ENCODE data around the gene CRELD2.

The CRELD2 gene

GRCh38 chr22:49889071-49889470 lies 29.4 kb upstream of the CRELD2 start:
- no peak for TF ChIP-seq CTCF (IDR thresholded peaks at IDR 0.05)
- no peak overlapping the region for H3K27ac ChIP-seq
- H3K4me3 ChIP-seq = no peak overlapping the region
- DNase-seq (ENCODE audit: low spot score) = no peak

- Histone ChIP-seq H3K4me3 (no peak overlapping the region), H3K27ac (no peak overlapping the region)
- TF ChIP-seq CTCF (IDR thresholded peaks at IDR 0.05) = no peak
- no peak for DNase-seq (ENCODE audit: low spot score)
These were observed 26.1 kb upstream of the CRELD2 start for GRCh38 chr22:49892226-49892899.

DNA sequence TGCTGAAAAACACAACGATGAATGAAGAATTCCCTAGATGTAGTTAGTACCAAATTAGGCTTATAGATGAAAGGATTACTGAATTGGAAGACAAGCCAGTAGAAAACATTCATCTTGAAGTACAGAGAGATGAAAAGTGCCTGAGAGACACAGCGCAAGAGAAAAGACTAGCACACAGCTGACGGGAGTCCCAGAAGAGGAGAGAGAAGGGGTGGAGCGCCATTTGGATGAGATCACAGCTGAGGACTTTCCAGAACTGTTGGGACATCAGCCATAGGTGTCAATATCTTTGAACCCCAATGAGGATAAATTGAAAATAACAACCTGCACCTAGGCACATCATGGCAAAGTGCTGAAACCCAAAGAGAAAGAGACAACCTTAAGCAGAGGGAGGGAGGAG lies 25.4 kb upstream of the CRELD2 start:
- Histone ChIP-seq H3K4me3 (no peak overlapping the region), H3K27ac (no peak overlapping the region)
- TF ChIP-seq CTCF (IDR thresholded peaks at IDR 0.05) = no peak
- DNase-seq (ENCODE audit: low spot score) = no peak

DNA sequence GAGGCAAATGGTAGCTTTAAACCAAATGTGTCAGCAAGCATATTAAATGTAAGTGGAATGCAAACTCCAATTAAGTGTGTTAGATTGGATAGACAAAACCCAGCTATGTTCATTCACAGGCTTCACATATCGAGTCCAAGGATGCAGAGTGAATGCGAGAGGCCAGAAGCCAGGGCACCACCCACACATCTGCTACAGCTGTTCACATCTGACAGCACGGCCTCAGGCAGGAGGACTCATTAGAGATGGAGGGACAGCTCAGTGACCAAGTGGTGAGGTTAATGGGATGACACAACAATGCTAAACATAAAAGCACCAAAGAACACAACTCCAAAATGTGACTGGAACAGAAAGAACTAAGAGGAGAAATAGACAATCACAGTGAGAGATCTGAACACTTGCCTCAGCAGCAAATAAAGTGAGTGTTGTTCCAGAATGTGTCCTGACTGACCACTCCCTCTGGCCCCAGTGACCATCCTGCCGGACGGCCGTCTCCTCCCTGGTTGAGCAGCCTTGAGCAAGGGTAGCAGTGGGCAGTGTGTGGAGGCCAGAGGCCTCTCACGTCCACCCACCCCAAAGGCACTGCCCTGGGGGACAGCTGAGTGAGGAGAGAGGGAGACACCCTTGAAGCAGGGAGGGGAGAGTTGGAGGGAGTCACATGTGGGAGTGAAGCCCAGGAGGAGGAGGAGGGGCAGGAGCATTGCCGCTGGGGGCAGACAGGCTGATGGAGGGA lies 23.9 kb upstream of the CRELD2 start:
- TF ChIP-seq CTCF (IDR thresholded peaks at IDR 0.05) = no peak

DNA sequence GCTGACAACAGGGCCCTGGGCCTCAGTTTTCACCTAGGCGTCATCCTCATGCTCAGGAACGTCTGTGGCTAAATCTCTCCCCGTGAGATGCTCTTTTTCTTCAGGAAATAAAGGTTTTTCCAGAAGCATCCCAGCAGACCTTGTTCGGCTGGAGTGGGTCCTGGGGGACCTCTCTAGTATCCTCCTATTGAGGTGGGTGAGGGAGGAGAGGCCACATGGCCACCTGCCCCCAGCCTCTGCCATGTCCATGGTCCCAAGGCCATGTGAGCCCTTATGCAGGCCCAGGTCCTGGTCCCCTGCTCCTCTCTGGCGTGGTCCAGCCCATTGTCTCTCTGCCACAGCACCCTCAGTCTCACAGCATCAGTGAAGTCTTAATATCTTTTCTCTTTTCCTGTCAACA lies 22.2 kb upstream of the CRELD2 start:
- H3K27ac ChIP-seq = no peak overlapping the region
- no peak for DNase-seq (ENCODE audit: low spot score)
- TF ChIP-seq CTCF (IDR thresholded peaks at IDR 0.05) = no peak
- H3K4me3 ChIP-seq = no peak overlapping the region

More for the DNA sequence above, 23.9 kb upstream of the CRELD2 start:
- Histone ChIP-seq H3K27ac (no peak overlapping the region), H3K4me3 (no peak overlapping the region)
- no peak for DNase-seq (ENCODE audit: low spot score)

DNA sequence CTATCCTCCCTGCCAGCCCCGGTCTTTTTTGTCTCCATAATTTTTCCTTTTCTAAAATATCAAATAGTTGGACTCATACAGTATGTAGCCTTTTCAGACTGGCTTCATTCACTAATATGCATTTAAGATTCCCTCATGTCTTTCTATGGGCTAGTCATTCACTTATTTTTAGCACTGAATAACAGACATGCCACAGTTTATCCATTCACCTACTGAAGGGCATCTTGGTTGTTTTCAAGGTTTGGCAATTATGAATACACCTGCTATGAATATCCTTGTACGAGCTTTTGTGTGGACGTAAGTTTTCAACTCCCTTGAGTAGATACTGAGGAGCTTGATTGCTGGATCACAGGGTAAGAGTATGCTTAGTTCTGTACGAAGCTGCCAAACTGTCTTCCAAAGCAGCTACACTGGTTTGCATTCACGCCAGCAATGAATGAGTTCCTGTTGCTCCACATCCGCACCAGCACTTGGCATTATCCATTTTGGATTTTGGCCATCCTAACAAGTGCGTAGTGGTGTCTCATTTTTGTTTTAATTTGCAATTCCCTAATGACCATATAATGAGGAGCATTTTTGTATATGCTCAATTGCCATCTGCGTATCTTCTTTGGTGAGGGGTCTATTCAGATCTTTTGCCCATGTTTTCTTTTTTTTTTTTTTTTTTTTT lies 21.3 kb upstream of the CRELD2 start:
- no peak for DNase-seq (ENCODE audit: low spot score)
- Histone ChIP-seq H3K27ac (no peak overlapping the region), H3K4me3 (no peak overlapping the region)
- no peak for TF ChIP-seq CTCF (IDR thresholded peaks at IDR 0.05)
